ENCODE measurements around the gene MIR17HG. TPM values are rescaled to one million over a fixed set of nuclear protein-coding genes. Genes with fewer than 3 reads are reported as not detected.

The MIR17HG gene
- total and polyA plus RNA-seq, 7 donors: 0.24 to 5.2 (median 0.92) TPM

DNA sequence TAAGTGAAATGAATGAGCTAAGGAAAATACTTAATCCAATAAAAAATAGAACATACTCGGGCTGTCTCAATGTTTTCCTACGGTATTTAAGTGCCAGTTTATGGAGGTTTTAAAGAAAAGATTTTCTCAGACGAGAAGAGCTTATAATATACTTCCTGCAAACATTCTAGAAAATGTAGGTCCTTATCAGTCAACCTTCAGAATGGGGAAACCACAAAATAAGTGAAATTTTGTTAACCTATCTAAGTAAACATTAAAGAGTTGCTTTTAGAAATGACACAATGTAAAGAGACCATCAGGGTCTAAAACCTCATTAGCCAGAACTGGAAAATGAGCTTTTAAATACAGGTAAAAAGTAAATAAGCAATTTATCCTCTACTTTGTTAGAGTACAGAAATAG lies 12.1 kb downstream of the MIR17HG start:
- Histone ChIP-seq H3K27me3 (ENCODE audit: insufficient read depth in 3 of 3, low read length in 2 of 3) (no peaks in the 10 kb centered on the region), H3K9me3 (no peaks in the 10 kb centered on the region), H3K4me3 (no peak overlapping the region), H3K36me3 (ENCODE audit: insufficient read depth in 1 of 2, low read depth in 1 of 2) (peaks cover 4 to 35% of the 10 kb centered on the region in 2 donors), H3K4me1 (no peaks in the 10 kb centered on the region), H3K27ac (no peak overlapping the region)
- DNase-seq (no peak), ATAC-seq (no peak)
- 71 to 78% (median 74%) methylated on average over 3 of the region's 3 CpGs for WGBS, 3 donors
- intact Hi-C loops (cut with DNase I): no loop called here
- no peak for TF ChIP-seq CTCF (IDR thresholded peaks at IDR 0.05)

GRCh38 chr13:91360246-91360751 lies 12.8 kb downstream of the MIR17HG start:
- peak in 1 of 4 donors; percentile 8 for ATAC-seq
- intact Hi-C loops (cut with DNase I): no loop called here
- 91 to 96% (median 92%) methylated on average over 4 of the region's 4 CpGs for WGBS, 3 donors

GRCh38 chr13:91361755-91362271 lies 14.3 kb downstream of the MIR17HG start:
- Histone ChIP-seq H3K27ac (no peak overlapping the region), H3K4me1 (no peaks in the 10 kb centered on the region), H3K9me3 (no peaks in the 10 kb centered on the region), H3K36me3 (ENCODE audit: insufficient read depth in 1 of 2, low read depth in 1 of 2) (peaks cover 3 to 14% of the 10 kb centered on the region in 2 donors), H3K4me3 (no peak overlapping the region), H3K27me3 (ENCODE audit: insufficient read depth in 3 of 3, low read length in 2 of 3) (no peaks in the 10 kb centered on the region)
- WGBS, 3 donors: 95 to 100% (median 96%) methylated on average over 1 of the region's 1 CpG
- no peak for TF ChIP-seq CTCF (IDR thresholded peaks at IDR 0.05)
- DNase-seq: no peak
- no peak for ATAC-seq
- intact Hi-C loops (cut with DNase I): no loop called here

More at GRCh38 chr13:91360246-91360751, 12.8 kb downstream of the MIR17HG start:
- Histone ChIP-seq H3K36me3 (ENCODE audit: insufficient read depth in 1 of 2, low read depth in 1 of 2) (peaks cover 4 to 29% of the 10 kb centered on the region in 2 donors), H3K9me3 (no peaks in the 10 kb centered on the region), H3K4me3 (no peak overlapping the region), H3K27ac (no peak overlapping the region), H3K27me3 (ENCODE audit: insufficient read depth in 3 of 3, low read length in 2 of 3) (no peaks in the 10 kb centered on the region), H3K4me1 (no peaks in the 10 kb centered on the region)
- DNase-seq: no peak
- no peak for TF ChIP-seq CTCF (IDR thresholded peaks at IDR 0.05)

DNA sequence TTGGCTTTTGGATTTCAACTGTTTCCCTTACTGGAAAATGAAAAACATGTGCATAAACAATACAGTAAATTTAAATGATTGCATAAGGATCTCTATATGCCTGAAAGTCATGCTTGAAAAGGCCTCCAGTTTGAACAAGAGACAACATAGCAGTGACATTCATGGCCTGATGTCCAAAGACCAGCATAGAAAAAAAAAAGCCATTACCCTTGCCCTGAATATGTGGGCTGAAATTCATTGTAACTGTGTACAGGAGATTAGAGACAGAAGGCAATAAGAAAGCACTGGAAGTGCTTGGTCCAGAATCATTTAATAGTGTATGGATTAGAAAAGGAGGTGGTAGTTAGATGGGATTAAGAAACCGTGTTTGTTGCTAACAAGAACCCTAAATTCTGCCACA lies 15.4 kb downstream of the MIR17HG start:
- Histone ChIP-seq H3K9me3 (no peaks in the 10 kb centered on the region), H3K4me1 (no peaks in the 10 kb centered on the region), H3K4me3 (no peak overlapping the region), H3K36me3 (ENCODE audit: insufficient read depth in 1 of 2, low read depth in 1 of 2) (peaks cover 2 to 3% of the 10 kb centered on the region in 2 donors), H3K27ac (no peak overlapping the region), H3K27me3 (ENCODE audit: insufficient read depth in 3 of 3, low read length in 2 of 3) (no peaks in the 10 kb centered on the region)
- no peak for TF ChIP-seq CTCF (IDR thresholded peaks at IDR 0.05)
- ATAC-seq (no peak), DNase-seq (no peak)
- WGBS, 3 donors: 81 to 93% (median 85%) methylated on average over 1 of the region's 1 CpG
- intact Hi-C loops (cut with DNase I): no loop called here

GRCh38 chr13:91368101-91368500 lies 20.6 kb downstream of the MIR17HG start:
- Histone ChIP-seq H3K4me3 (no peak overlapping the region), H3K9me3 (no peaks in the 10 kb centered on the region), H3K27me3 (ENCODE audit: insufficient read depth in 3 of 3, low read length in 2 of 3) (no peaks in the 10 kb centered on the region), H3K4me1 (no peaks in the 10 kb centered on the region), H3K36me3 (ENCODE audit: insufficient read depth in 1 of 2, low read depth in 1 of 2) (no peaks in the 10 kb centered on the region), H3K27ac (no peak overlapping the region)
- intact Hi-C loops (cut with DNase I): no loop called here
- TF ChIP-seq CTCF (IDR thresholded peaks at IDR 0.05): no peak
- ATAC-seq (no peak), DNase-seq (no peak)
- 46 to 98% (median 90%) methylated on average over 1 of the region's 1 CpG for WGBS, 3 donors

All from psoas muscle (tissue), 8 donors.